ENCODE data around the gene RALA. TPM values are rescaled to one million over a fixed set of nuclear protein-coding genes. Genes with fewer than 3 reads are reported as not detected.

RALA gene
- total and polyA plus RNA-seq, 10 of the 15 experiments (the other 5 are each of a cell fraction or from before 2014, with no cell fraction given), result 7.5 to 53.3 (median 23.1) TPM

- TF ChIP-seq SIX5 (IDR thresholded peaks at IDR 0.05; ENCODE audit: low read depth, low read length, severe bottlenecking), result peak; percentile 46
- peak; percentile 43; the same call in 1 of the 2 replicates for TF ChIP-seq TBL1XR1 (IDR thresholded peaks at IDR 0.05; ENCODE audit: low read depth, low read length)
- no peak for TF ChIP-seq STAT1 (conservative IDR thresholded peaks at IDR 0.05)
- TF ChIP-seq ZBTB4 (CRISPR knock-in tag; IDR thresholded peaks at IDR 0.05), result no peak
- no peak for TF ChIP-seq E2F4 (IDR thresholded peaks at IDR 0.05; ENCODE audit: low read depth, low read length)
- no peak for TF ChIP-seq ATF2 (IDR thresholded peaks at IDR 0.05; ENCODE audit: low read length)
- peak; percentile 55; the same call in 1 of the 2 replicates for TF ChIP-seq RELB (IDR thresholded peaks at IDR 0.05; ENCODE audit: low read depth)
- TF ChIP-seq CUX1 (IDR thresholded peaks at IDR 0.05; ENCODE audit: insufficient replicate concordance, low read depth, low read length), result no peak
- no peak for TF ChIP-seq ZNF207 (IDR thresholded peaks at IDR 0.05; ENCODE audit: borderline replicate concordance)
- no peak for TF ChIP-seq ZNF217 (IDR thresholded peaks at IDR 0.05)
- TF ChIP-seq NFYB (IDR thresholded peaks at IDR 0.05; ENCODE audit: insufficient read depth, low read depth, low read length), result no peak
- TF ChIP-seq CBFB (IDR thresholded peaks at IDR 0.05; ENCODE audit: low read depth), result peak; percentile 56; the same call in 1 of the 2 replicates
- no peak for TF ChIP-seq NR2F1 (conservative IDR thresholded peaks at IDR 0.05)
- no peak for TF ChIP-seq YBX1 (IDR thresholded peaks at IDR 0.05)
These were observed at the start of gene RALA (continued) for GRCh38 chr7:39623047-39623731.
